PC-3 (cell line): ENCODE results near the gene PARN. TPM values are rescaled to one million over a fixed set of nuclear protein-coding genes. Genes with fewer than 3 reads are reported as not detected.

Experiments used
- ATAC-seq: fragments of 200-7000 bp; cut with Tn5 transposase; 2 replicates; pipeline ENCODE4 v1.9.1; 2020; ENCODE audit warnings: mild to moderate bottlenecking, moderate library complexity
- BruUV-seq: library from RNA; stranded (reverse); fragments of 400-500 nt; replicated peaks from 2 replicates; lab custom pipeline; 2021; lab: Mats Ljungman, UMichigan
- CTCF ChIA-PET: fragments of 300-600 bp; sonication (Branson Sonifier 250); formaldehyde crosslinking; loops from one replicate; lab custom pipeline; 2022; ENCODE audit warnings: antibody characterized with exemption; lab: Charles Lee
- POLR2A ChIA-PET: fragments of 300-600 bp; sonication (Branson Sonifier 250); formaldehyde crosslinking; loops from one replicate; lab custom pipeline; 2022; ENCODE audit warnings: antibody characterized with exemption; ENCODE audit not compliant: unreplicated experiment; lab: Charles Lee
- DNase-seq: peaks from one replicate; pipeline ENCODE4 v3.0.0-alpha.2; 2015
- H2AFZ ChIP-seq: fragments of 300-600 bp; sonication (generic); 2 replicates; pipeline ENCODE4 v1.6.0; 2016; ENCODE audit warnings: antibody characterized with exemption, low read length
- H3F3A ChIP-seq: fragments of 300-600 bp; sonication (generic); one replicate; pipeline ENCODE4 v1.6.0; 2017; ENCODE audit warnings: antibody characterized with exemption, low read length, control low read depth, mild to moderate bottlenecking; ENCODE audit not compliant: unreplicated experiment
- H3K27ac ChIP-seq: fragments of 300-600 bp; sonication (generic); 2 replicates; pipeline ENCODE4 v1.5.1; 2016; ENCODE audit warnings: mild to moderate bottlenecking, low read length
- H3K27me3 ChIP-seq: fragments of 300-600 bp; sonication (generic); 2 replicates; pipeline ENCODE4 v1.6.1; 2016; ENCODE audit warnings: low read length, mixed read lengths
- H3K36me3 ChIP-seq: fragments of 300-600 bp; sonication (generic); 2 replicates; pipeline ENCODE4 v1.6.1; 2016; ENCODE audit warnings: low read depth, mixed run types, low read length, mixed read lengths
- H3K4me1 ChIP-seq: fragments of 300-600 bp; sonication (generic); 2 replicates; pipeline ENCODE4 v1.5.1; 2016; ENCODE audit warnings: low read length; ENCODE audit not compliant: insufficient read depth
- H3K4me2 ChIP-seq: fragments of 300-600 bp; sonication (generic); 2 replicates; pipeline ENCODE4 v1.6.0; 2016; ENCODE audit warnings: low read length
- H3K4me3 ChIP-seq: fragments of 300-600 bp; sonication (generic); 2 replicates; pipeline ENCODE4 v1.5.1; 2016; ENCODE audit warnings: mild to moderate bottlenecking, low read length, mixed read lengths
- H3K79me2 ChIP-seq: fragments of 300-600 bp; sonication (generic); 2 replicates; pipeline ENCODE4 v1.6.1; 2017; ENCODE audit warnings: low read length, mixed read lengths
- H3K9ac ChIP-seq: fragments of 300-600 bp; sonication (generic); 2 replicates; pipeline ENCODE4 v1.6.0; 2016; ENCODE audit warnings: mild to moderate bottlenecking, low read length
- H3K9me2 ChIP-seq: fragments of 300-600 bp; sonication (generic); replicated peaks from 2 replicates; pipeline ENCODE4 v1.6.1; 2016; ENCODE audit warnings: mixed run types, low read length, mixed read lengths
- H3K9me3 ChIP-seq: fragments of 300-600 bp; sonication (generic); 2 replicates; pipeline ENCODE4 v1.6.1; 2016; ENCODE audit warnings: low read length, mixed read lengths
- H4K20me1 ChIP-seq: fragments of 300-600 bp; sonication (generic); 2 replicates; pipeline ENCODE4 v1.6.1; 2016; ENCODE audit warnings: low read length, mixed read lengths
- EZH2 ChIP-seq: fragments of 300-600 bp; sonication (generic); IDR thresholded peaks from one replicate; pipeline ENCODE4 v1.6.1; 2017; ENCODE audit warnings: antibody characterized with exemption, mild to moderate bottlenecking, low read length; ENCODE audit not compliant: unreplicated experiment
- EZH2phosphoT487 ChIP-seq: fragments of 300-600 bp; sonication (generic); IDR thresholded peaks from 2 replicates; pipeline ENCODE4 v1.6.1; 2018; ENCODE audit warnings: mild to moderate bottlenecking, antibody characterized with exemption, low read length, borderline replicate concordance
- intact Hi-C: fragments of 100-400 bp; cut with micrococcal nuclease; formaldehyde crosslinking; loops from 2 replicates; pipeline ENCODE4 v1.9.0; 2023
- total RNA-seq: library from RNA; depleted of rRNA; stranded (reverse); fragments of >200 nt; gene quantifications from 2 replicates; pipeline ENCODE4 v1.2.3, GENCODE V29; 2014
- TF ChIP-seq, protein P1 (sequence below): fragments of 300-600 bp; sonication (generic); conservative IDR thresholded peaks from 2 replicates; pipeline ENCODE4 v1.5.1; 2017; ENCODE audit warnings: antibody characterized with exemption, low read depth, mild to moderate bottlenecking, low read length

Gene PARN
- total RNA-seq, 1 experiment from 2014 or later = 34.7 TPM

DNA sequence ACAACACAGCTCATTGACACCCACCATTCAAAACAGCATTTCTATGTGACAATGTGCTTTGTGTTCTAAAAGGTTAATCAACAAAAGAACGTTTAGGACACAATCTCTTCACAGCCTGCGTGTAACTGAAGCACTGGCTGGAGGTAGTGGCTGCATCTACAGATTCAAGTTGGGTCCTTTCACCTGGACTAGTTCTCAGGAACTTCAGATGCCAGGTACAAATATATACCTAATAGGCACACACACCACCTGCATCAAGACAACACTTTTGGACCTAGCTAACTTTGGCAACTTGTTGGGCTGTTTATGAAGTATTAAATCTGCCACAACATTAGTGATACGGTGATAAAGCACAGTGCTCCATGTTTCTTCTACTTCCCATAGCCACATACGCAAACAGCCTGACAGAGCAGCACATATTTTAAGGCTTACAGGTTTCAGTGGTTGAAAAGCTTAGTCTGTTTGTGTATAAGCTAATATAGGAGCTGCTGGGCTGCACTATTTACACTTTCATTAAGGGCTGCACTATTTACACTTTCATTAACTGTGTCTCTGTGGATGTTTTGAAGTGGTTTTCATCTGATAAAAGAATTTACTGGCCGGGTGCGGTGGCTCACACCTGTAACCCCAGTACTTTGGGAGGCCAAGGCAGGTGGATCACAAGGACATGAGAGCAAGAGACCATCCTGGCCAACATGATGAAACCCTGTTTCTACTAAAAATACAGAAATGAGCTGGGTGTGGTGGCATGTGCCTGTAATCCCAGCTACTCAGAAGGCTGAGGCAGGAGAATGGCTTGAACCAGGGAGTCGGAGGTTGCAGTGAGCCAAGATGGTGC is 132.6 kb downstream of the PARN start:
- no peaks in the 10 kb centered on the region for H3K9me2 ChIP-seq
- H3K4me2 ChIP-seq = no peak overlapping the region
- DNase-seq (no peak), ATAC-seq (no peak)
- no TSS peak for BruUV-seq
- no peaks in the 10 kb centered on the region for H3K9me3 ChIP-seq
- ChIA-PET CTCF (no interaction called here), POLR2A (no interaction called here)
- H4K20me1 ChIP-seq = no peaks in the 10 kb centered on the region
- H3K4me1 ChIP-seq = peaks cover 40% of the 10 kb centered on the region
- no peak overlapping the region for H3K9ac ChIP-seq
- peaks cover 1% of the 10 kb centered on the region for H3F3A ChIP-seq
- H3K27ac ChIP-seq = peak overlapping the region; percentile 34
- H3K36me3 ChIP-seq = no peaks in the 10 kb centered on the region
- H3K79me2 ChIP-seq = peaks cover 3% of the 10 kb centered on the region
- intact Hi-C loops = no loop called here
- H2AFZ ChIP-seq = no peak overlapping the region
- no peak for TF ChIP-seq EZH2
- H3K4me3 ChIP-seq = no peak overlapping the region
- no peaks in the 10 kb centered on the region for H3K27me3 ChIP-seq

DNA sequence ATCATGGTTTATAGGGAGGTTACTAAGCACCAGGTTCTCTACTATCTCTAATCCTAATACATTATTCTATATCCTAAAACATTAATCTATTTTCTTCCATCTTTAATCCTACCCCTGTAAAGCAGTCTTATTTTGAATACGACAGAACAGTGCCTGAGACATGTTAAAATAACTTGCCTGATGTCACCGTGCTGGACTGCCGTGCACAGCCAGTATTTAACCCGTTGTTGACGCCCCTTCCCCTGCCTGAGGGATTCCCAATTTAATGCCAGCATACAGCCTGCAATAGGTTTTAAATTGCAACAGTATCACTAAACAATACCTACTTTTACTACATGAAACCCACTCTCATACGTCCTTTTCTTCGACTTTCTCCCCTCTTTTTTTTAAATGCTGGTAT is 133.3 kb downstream of the PARN start:
- POLR2A ChIA-PET = no interaction called here
- BruUV-seq = no TSS peak
- no peak overlapping the region for H3K27ac ChIP-seq
- peaks cover 33% of the 10 kb centered on the region for H3K4me1 ChIP-seq
- H3K4me3 ChIP-seq = no peak overlapping the region
- no peak overlapping the region for H2AFZ ChIP-seq
- intact Hi-C loops = no loop called here
- no peak overlapping the region for H3K4me2 ChIP-seq
- no peak for TF ChIP-seq EZH2phosphoT487
- TF ChIP-seq, protein P1, sequence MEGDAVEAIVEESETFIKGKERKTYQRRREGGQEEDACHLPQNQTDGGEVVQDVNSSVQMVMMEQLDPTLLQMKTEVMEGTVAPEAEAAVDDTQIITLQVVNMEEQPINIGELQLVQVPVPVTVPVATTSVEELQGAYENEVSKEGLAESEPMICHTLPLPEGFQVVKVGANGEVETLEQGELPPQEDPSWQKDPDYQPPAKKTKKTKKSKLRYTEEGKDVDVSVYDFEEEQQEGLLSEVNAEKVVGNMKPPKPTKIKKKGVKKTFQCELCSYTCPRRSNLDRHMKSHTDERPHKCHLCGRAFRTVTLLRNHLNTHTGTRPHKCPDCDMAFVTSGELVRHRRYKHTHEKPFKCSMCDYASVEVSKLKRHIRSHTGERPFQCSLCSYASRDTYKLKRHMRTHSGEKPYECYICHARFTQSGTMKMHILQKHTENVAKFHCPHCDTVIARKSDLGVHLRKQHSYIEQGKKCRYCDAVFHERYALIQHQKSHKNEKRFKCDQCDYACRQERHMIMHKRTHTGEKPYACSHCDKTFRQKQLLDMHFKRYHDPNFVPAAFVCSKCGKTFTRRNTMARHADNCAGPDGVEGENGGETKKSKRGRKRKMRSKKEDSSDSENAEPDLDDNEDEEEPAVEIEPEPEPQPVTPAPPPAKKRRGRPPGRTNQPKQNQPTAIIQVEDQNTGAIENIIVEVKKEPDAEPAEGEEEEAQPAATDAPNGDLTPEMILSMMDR = no peak
- no peak for TF ChIP-seq EZH2
- H3K9me2 ChIP-seq = no peaks in the 10 kb centered on the region
- H3K9me3 ChIP-seq = no peaks in the 10 kb centered on the region
- H3F3A ChIP-seq = no peaks in the 10 kb centered on the region
- H3K79me2 ChIP-seq = no peaks in the 10 kb centered on the region; the same call in 1 of the 2 replicates
- no peaks in the 10 kb centered on the region for H4K20me1 ChIP-seq
- CTCF ChIA-PET = no interaction called here
- no peaks in the 10 kb centered on the region for H3K27me3 ChIP-seq
- H3K36me3 ChIP-seq = no peaks in the 10 kb centered on the region
- ATAC-seq = no peak
- no peak for DNase-seq
- H3K9ac ChIP-seq = no peak overlapping the region

DNA sequence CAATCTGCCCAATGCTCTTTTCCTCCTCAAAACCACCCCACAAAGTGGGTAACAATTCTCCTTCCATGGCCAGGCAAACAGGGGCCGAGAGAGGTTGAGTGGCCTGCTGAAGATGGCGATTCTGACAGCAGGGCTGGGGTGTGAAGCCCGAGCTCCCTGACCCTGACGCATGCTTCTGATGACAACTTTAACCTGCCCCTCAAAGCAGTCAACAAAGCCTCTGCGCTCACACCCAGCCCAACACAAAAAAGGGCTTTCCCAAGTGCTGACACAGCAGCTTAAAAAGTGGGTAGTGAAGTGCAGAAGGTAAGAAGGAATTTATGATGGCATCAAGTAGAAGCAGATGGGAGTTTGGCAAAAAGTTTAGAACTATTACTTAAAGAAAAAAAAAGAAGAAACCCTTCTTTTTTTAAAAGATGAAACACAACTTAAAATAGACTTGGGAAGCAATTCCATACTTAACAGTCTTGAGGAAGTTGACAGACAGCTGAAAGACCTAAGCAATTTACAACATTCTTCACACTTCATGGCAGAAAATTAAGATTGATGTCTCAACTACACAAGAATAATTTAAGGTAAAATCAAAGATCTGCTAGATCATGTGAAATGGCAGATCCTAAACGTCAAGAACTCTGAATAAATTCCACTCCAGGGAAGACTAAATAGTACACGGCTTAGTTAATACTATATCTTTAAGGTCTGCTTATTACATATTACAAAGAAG is 133.9 kb downstream of the PARN start:
- H3K9me2 ChIP-seq = no peaks in the 10 kb centered on the region
- ATAC-seq (no peak), DNase-seq (no peak)
- H2AFZ ChIP-seq = no peak overlapping the region
- POLR2A ChIA-PET = no interaction called here
- H3K9ac ChIP-seq = no peak overlapping the region
- no peak overlapping the region for H3K4me2 ChIP-seq
- H3K27me3 ChIP-seq = no peaks in the 10 kb centered on the region
- H3K4me3 ChIP-seq = no peak overlapping the region
- TF ChIP-seq EZH2 = no peak
- no peak for TF ChIP-seq EZH2phosphoT487
- TF ChIP-seq, protein P1 = no peak
- H3K79me2 ChIP-seq = no peaks in the 10 kb centered on the region; the same call in 1 of the 2 replicates
- CTCF ChIA-PET = no interaction called here
- H3K27ac ChIP-seq = no peak overlapping the region
- no peaks in the 10 kb centered on the region for H3F3A ChIP-seq
- BruUV-seq = no TSS peak
- H3K4me1 ChIP-seq = peaks cover 28% of the 10 kb centered on the region
- H4K20me1 ChIP-seq = no peaks in the 10 kb centered on the region
- intact Hi-C loops = no loop called here
- no peaks in the 10 kb centered on the region for H3K9me3 ChIP-seq
- no peaks in the 10 kb centered on the region for H3K36me3 ChIP-seq
